C1 segment of cervical spinal cord (tissue), 14 donors: ENCODE data around the gene ZKSCAN3.
"Not testable (repeated sequence)": the region's sequence is repeated elsewhere in the genome, so short reads cannot be mapped to it uniquely, and the experiment has no call there.

ENCODE experiments used
- DNase-seq, 14 donors: peaks; one replicate each; lab custom pipeline; 2025; lab: John Stamatoyannopoulos, UW

The ZKSCAN3 gene

GRCh38 chr6:28373925-28374324 lies 24.2 kb downstream of the ZKSCAN3 start:
- DNase-seq = no peak

- DNase-seq = no peak
Measured at GRCh38 chr6:28377879-28378278, 28.1 kb downstream of the ZKSCAN3 start.

GRCh38 chr6:28378644-28379043 lies 28.9 kb downstream of the ZKSCAN3 start:
- no peak for DNase-seq

- no peak for DNase-seq
Measured at GRCh38 chr6:28380381-28380780, 30.6 kb downstream of the ZKSCAN3 start.

GRCh38 chr6:28383235-28384142 lies 33.7 kb downstream of the ZKSCAN3 start:
- peak; percentile 0 to 61 (median 34) for DNase-seq

GRCh38 chr6:28384143-28384533 lies 34.4 kb downstream of the ZKSCAN3 start:
- DNase-seq = no peak

- no peak for DNase-seq
Measured at GRCh38 chr6:28390688-28391087, 40.9 kb downstream of the ZKSCAN3 start.

- DNase-seq = no peak
Measured at GRCh38 chr6:28393912-28394662, 44.3 kb downstream of the ZKSCAN3 start.

GRCh38 chr6:28395918-28396317 lies 46.2 kb downstream of the ZKSCAN3 start:
- DNase-seq = no peak

- peak; percentile 30 to 85 (median 68) for DNase-seq
Measured at GRCh38 chr6:28399350-28400121, 49.8 kb downstream of the ZKSCAN3 start, which contains the start of gene ZSCAN12. Gene ZSCAN12, minus strand, starts transcription at chr6:28399747. Its CDS starts 1,342 bp downstream, at chr6:28398405.

- DNase-seq = no peak
Measured at GRCh38 chr6:28400122-28400451, 50.3 kb downstream of the ZKSCAN3 start.

- DNase-seq = no peak
Measured at GRCh38 chr6:28401172-28401571, 51.4 kb downstream of the ZKSCAN3 start.

- no peak for DNase-seq
Measured at GRCh38 chr6:28402197-28402596, 52.5 kb downstream of the ZKSCAN3 start.

- DNase-seq = not testable (repeated sequence)
Measured at GRCh38 chr6:28403923-28404322, 54.2 kb downstream of the ZKSCAN3 start.

- no peak for DNase-seq
Measured at GRCh38 chr6:28407401-28407800, 57.7 kb downstream of the ZKSCAN3 start.

- DNase-seq = no peak
Measured at GRCh38 chr6:28408076-28408802, 58.5 kb downstream of the ZKSCAN3 start.

GRCh38 chr6:28410767-28411166 lies 61.0 kb downstream of the ZKSCAN3 start:
- no peak for DNase-seq

- DNase-seq = no peak
Measured at GRCh38 chr6:28413681-28414080, 63.9 kb downstream of the ZKSCAN3 start.
